Activated T-cell treated with anti-CD3 and anti-CD28 coated beads for 48 hours (primary cell): Measurements from ENCODE around the gene CCM2.

ENCODE experiments used
- DNase-seq: peaks from one replicate; pipeline ENCODE4 v3.0.0-alpha.2; 2020; ENCODE audit warnings: low read depth

CCM2 gene

DNA sequence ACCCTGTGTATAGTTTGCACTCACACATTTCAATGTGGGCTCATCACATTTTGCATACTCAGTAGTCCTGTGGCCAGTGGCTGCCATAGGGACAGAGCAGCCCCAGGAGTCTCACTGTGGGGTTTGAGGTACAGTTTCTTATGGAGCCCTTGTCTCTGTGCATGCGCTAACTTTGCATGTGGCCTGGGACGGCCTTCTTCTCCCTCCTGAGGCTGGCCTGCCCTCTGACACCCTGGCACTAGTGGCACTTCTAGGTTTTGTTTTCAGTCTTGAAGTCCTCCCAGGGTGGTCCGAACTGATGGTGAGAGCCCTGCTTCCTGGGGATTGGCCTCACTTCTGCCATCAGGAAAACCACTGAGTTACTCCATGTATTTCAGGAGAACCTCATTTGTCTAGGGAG lies 67.6 kb downstream of the CCM2 start:
- no peak for DNase-seq

DNA sequence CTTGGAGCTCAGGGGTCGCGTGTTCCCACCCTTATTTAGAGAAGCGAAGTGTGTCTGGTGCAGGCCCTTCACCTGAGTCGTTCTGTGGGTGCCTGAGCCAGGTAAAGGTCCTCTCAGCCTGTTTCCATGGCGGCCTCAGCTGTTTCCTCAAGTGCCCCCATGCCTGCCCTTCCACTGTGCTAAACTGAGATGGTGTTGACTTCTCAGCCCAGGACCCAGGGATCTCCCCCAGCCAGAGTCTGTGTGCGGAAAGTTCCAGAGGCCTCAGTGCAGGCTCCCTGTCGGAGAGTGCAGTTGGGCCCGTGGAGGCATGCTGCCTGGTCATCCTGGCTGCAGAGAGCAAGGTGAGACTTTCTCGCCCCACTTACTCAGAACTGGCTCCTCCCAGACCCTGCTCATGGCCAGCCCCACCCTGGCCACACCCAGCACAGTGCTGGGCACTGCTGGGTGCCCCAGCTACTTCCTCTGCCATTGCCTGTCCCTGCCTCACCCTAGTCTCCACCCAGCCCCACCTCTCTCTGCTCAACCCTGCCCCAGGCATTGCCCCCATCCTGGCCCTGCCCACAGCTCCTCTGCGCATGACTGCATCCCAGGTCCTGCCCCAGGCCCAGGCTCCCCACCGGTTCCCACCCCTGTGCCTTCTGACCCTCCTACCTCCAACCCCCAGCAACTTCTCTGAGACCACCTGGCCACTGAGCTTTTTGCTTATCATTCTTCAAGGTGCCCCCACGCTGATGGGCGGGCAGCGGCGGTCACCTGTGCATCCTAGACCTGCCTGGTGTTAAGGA lies 68.4 kb downstream of the CCM2 start:
- DNase-seq = no peak

- DNase-seq = no peak
Observed at GRCh38 chr7:45069444-45070253, 69.6 kb downstream of the CCM2 start.

DNA sequence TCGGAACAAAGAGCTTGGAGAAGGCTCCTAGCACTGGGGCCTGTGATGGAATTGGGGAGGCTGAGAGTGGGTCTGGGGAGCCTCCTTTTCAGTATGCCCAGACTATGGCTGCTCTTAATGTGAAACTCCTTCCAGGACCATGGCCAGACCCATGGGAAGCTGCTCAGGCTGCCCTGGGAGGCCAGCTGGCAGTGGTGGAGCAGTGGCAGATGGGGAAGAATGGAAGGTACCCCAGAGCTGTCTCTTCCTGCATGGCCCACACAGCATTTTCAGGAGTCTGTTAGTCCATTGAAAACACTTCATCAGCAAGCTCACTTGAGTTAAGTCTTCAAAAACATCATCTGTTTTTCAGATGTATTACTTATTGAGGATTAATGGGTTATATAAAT lies 70.2 kb downstream of the CCM2 start:
- DNase-seq = no peak

GRCh38 chr7:45071528-45071927 lies 71.5 kb downstream of the CCM2 start:
- DNase-seq = no peak

- no peak for DNase-seq
Observed at GRCh38 chr7:45072131-45073030, 72.4 kb downstream of the CCM2 start.

DNA sequence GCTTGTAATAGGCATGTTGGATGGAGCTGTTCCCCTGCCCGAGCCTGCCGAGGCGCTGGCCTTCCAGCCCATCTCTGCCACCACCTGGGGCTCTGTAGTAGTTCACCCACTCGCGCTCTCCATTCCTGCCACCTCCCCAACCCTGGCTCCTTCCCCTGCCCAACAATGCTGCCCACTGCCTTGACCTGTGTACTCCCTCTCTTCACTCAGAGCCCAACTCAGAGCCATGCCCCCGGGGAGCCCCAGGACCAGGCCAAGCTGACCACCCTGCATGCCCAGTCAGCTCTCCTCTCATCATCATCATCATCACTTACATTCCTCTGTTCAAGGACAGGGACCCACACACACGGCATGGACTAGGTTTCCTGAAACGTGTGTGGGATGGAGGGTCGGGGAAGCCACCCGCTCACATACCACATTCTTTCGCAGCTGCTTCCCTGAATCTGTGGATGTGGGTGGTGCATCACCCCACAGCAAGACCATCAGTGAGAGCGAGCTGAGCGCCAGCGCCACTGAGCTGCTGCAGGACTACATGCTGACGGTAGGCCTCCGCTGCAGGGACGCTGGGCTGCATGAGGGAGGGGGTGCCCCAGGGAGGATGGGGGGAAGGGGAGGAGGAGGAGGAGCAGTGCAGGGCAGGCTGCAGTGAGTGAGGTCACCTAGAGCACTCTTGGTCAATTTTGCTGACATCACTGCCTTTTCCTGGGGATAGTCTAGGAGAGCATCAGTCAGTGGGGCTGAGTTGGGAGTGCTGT lies 73.2 kb downstream of the CCM2 start:
- DNase-seq = no peak

- no peak for DNase-seq
Observed at GRCh38 chr7:45073786-45074527, 74.0 kb downstream of the CCM2 start.

- DNase-seq = no peak
Observed at GRCh38 chr7:45074528-45075354, 74.7 kb downstream of the CCM2 start.

DNA sequence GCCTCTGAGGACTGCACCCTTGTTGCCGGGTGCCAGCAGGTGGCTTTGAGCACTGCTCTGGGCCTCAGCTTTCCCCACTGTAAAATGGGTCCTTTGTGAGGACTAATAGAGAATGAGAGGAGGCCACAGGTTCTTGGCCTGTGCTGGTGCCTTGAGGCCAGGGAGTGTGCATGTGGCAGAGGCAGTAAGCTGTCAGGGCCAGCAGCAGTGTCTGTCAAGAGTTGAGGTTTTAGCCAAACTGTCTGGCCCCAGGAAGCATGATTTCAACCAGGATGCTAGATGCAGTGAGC lies 75.3 kb downstream of the CCM2 start:
- DNase-seq = no peak

GRCh38 chr7:45075871-45076796 lies 76.1 kb downstream of the CCM2 start:
- DNase-seq = no peak

- DNase-seq = no peak
Observed at GRCh38 chr7:45076946-45077345, 76.9 kb downstream of the CCM2 start.

GRCh38 chr7:45077579-45077978 lies 77.6 kb downstream of the CCM2 start:
- no peak for DNase-seq

DNA sequence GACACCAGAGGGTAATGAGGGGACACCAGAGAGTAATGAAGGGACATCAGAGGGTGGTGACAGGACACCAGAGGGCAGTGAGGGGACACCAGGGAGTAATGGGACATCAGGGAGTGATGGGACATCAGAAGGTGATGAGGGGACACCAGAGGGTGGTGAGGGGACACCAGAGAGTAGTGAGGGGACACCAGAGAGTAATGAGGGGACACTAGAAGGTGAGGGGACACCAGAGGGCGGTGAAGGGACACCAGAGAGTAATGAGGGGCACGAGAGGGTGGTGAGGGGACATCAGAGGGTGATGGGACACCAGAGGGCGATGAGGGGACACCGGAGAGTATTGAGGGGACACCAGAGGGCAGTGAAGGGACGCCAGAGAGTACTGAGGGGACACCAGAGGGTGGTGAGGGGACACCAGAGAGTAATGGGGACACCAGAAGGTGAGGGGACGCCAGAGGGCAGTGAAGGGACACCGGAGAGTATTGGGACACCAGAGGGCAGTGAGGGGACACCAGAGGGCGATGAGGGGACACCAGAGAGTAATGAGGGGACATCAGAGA lies 78.2 kb downstream of the CCM2 start:
- DNase-seq = no peak

GRCh38 chr7:45080265-45080957 lies 80.4 kb downstream of the CCM2 start:
- no peak for DNase-seq

- no peak for DNase-seq
Observed at GRCh38 chr7:45080958-45081669, 81.1 kb downstream of the CCM2 start.

DNA sequence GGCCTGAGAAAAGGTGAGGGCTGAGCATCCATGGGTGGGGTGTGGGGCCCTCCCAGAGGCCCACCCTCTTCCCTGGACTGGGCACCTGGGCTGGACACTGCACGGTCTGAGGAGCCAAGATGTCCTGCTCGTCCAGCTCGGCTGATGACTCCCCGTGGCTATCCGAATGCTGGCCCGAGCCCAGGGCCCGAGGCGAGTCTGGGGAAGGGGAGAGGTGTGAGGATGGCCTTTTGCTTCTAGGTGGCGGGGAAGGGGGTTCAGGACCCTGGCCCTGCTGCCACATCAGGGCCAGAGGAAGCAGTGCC lies 81.6 kb downstream of the CCM2 start:
- no peak for DNase-seq
